A673 (cell line): ENCODE measurements around the gene ACTR5.

Experiments
- EZH2 ChIP-seq: fragments of 200-600 bp; sonication (generic); IDR thresholded peaks from 2 replicates; pipeline ENCODE4 v1.6.1; 2017; ENCODE audit warnings: borderline replicate concordance, low read depth, mild to moderate bottlenecking, mixed read lengths, antibody characterized with exemption, low read length; ENCODE audit not compliant: poor library complexity, severe bottlenecking
- TF ChIP-seq, protein P1 (sequence below): fragments of 300-800, 200-600 bp; sonication (generic); conservative IDR thresholded peaks from 2 replicates; pipeline ENCODE4 v1.5.1; 2017; ENCODE audit warnings: low read depth, mild to moderate bottlenecking, antibody characterized with exemption, low read length, moderate library complexity, mixed read lengths

DNA sequence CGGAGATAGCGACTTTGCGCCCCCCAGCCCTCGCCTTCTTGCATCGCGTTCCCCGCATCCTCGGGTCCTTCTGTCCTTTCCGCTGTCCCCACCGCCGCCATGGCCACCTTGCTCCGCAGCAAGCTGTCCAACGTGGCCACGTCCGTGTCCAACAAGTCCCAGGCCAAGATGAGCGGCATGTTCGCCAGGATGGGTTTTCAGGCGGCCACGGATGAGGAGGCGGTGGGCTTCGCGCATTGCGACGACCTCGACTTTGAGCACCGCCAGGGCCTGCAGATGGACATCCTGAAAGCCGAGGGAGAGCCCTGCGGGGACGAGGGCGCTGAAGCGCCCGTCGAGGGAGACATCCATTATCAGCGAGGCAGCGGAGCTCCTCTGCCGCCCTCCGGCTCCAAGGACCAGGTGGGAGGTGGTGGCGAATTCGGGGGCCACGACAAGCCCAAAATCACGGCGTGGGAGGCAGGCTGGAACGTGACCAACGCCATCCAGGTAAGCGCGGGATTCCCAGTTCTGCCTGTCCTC lies 23.6 kb upstream of the ACTR5 start:
- TF ChIP-seq, protein P1, sequence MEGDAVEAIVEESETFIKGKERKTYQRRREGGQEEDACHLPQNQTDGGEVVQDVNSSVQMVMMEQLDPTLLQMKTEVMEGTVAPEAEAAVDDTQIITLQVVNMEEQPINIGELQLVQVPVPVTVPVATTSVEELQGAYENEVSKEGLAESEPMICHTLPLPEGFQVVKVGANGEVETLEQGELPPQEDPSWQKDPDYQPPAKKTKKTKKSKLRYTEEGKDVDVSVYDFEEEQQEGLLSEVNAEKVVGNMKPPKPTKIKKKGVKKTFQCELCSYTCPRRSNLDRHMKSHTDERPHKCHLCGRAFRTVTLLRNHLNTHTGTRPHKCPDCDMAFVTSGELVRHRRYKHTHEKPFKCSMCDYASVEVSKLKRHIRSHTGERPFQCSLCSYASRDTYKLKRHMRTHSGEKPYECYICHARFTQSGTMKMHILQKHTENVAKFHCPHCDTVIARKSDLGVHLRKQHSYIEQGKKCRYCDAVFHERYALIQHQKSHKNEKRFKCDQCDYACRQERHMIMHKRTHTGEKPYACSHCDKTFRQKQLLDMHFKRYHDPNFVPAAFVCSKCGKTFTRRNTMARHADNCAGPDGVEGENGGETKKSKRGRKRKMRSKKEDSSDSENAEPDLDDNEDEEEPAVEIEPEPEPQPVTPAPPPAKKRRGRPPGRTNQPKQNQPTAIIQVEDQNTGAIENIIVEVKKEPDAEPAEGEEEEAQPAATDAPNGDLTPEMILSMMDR: no peak
- TF ChIP-seq EZH2: peak; percentile 73
